Renal pelvis (tissue), 4 donors: ENCODE data around the gene RERG. TPM values are rescaled to one million over a fixed set of nuclear protein-coding genes. Genes with fewer than 3 reads are reported as not detected.
"Not testable (repeated sequence)": the region's sequence is repeated elsewhere in the genome, so short reads cannot be mapped to it uniquely, and the experiment has no call there.

ENCODE experiments used
- DNase-seq: peaks from one replicate; pipeline ENCODE4 v3.0.0-alpha.2; 2013
- polyA plus RNA-seq, 3 donors: library from polyadenylated mRNA; unstranded; fragments of 120-200 nt; gene quantifications; one replicate each; pipeline ENCODE4 v1.2.1, GENCODE V29; 2013; ENCODE audit not compliant: insufficient read length in 3 of 3

RERG gene
- polyA plus RNA-seq, 3 donors = 30.9 to 34.6 (median 31.1) TPM

- no peak for DNase-seq
These were observed 5.9 kb upstream of the RERG start for GRCh38 chr12:15227004-15227679.

GRCh38 chr12:15225863-15226218, 4.6 kb upstream of the RERG start:
- DNase-seq = not testable (repeated sequence)

GRCh38 chr12:15225136-15225862, 4.1 kb upstream of the RERG start:
- no peak for DNase-seq

GRCh38 chr12:15222219-15222618, 1.0 kb upstream of the RERG start:
- no peak for DNase-seq

GRCh38 chr12:15220451-15220850, 766 bp downstream of the RERG start:
- no peak for DNase-seq

- DNase-seq = no peak
These were observed 2.4 kb downstream of the RERG start for GRCh38 chr12:15218794-15219193.

GRCh38 chr12:15216036-15216889, 5.0 kb downstream of the RERG start:
- DNase-seq = no peak

- DNase-seq = no peak
These were observed 6.2 kb downstream of the RERG start for GRCh38 chr12:15214851-15215601.

- no peak for DNase-seq
These were observed 8.3 kb downstream of the RERG start for GRCh38 chr12:15212930-15213329.

- DNase-seq = no peak
These were observed 11.4 kb downstream of the RERG start for GRCh38 chr12:15209782-15210181.

- DNase-seq = no peak
These were observed 12.2 kb downstream of the RERG start for GRCh38 chr12:15208871-15209656.

GRCh38 chr12:15208140-15208539, 13.1 kb downstream of the RERG start:
- DNase-seq = no peak

GRCh38 chr12:15206831-15207389, 14.3 kb downstream of the RERG start:
- DNase-seq = no peak

- DNase-seq = no peak
These were observed 14.9 kb downstream of the RERG start for GRCh38 chr12:15206338-15206737.

- DNase-seq = no peak
These were observed 15.7 kb downstream of the RERG start for GRCh38 chr12:15205341-15206010.

- no peak for DNase-seq
These were observed 19.8 kb downstream of the RERG start for GRCh38 chr12:15201456-15201855.

- DNase-seq = no peak
These were observed 20.2 kb downstream of the RERG start for GRCh38 chr12:15201056-15201455.

GRCh38 chr12:15200641-15201040, 20.6 kb downstream of the RERG start:
- DNase-seq = no peak

GRCh38 chr12:15199930-15200329, 21.3 kb downstream of the RERG start:
- no peak for DNase-seq
